ENCODE results near the gene CD101.

DNA sequence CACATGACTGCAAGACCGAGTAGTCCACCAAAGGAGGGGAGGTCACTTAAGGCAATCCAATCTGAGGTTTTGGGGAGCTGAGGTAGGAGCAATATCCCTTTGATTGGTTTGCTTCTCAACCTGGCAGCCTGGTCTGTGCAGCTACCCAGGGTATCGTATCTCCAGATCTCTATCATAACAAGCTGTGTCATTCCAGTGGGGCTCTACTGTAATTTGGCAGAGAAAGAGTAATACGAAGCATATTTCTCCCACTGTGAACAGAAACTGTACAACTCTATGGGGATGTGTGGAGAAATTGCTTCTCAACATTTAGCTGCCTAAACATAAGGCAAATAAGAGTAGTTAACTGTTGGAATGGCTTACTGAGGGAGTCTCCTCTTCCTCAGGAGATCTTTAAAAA is 20.6 kb downstream of the CD101 start:
- no peak for TF ChIP-seq CTCF (IDR thresholded peaks at IDR 0.05)
- TF ChIP-seq POLR2A (IDR thresholded peaks at IDR 0.05), result no peak
- TF ChIP-seq EP300 (IDR thresholded peaks at IDR 0.05), result no peak
